Retinal pigment epithelial cell (primary cell): ENCODE results near the gene CSK.

ENCODE experiments used
- DNase-seq: peaks from one replicate; pipeline ENCODE4 v3.0.0-alpha.2; 2010; ENCODE audit warnings: low read depth
- H3K4me3 ChIP-seq: 2 replicates; pipeline ENCODE4 v1.5.1; 2011; ENCODE audit warnings: mild to moderate bottlenecking, low read length, control low read depth, moderate library complexity
- TF ChIP-seq, protein P1 (sequence below): conservative IDR thresholded peaks from 2 replicates; pipeline ENCODE4 v1.5.1; 2011; ENCODE audit warnings: low read depth, low read length, control low read depth, inconsistent platforms

The CSK gene

DNA sequence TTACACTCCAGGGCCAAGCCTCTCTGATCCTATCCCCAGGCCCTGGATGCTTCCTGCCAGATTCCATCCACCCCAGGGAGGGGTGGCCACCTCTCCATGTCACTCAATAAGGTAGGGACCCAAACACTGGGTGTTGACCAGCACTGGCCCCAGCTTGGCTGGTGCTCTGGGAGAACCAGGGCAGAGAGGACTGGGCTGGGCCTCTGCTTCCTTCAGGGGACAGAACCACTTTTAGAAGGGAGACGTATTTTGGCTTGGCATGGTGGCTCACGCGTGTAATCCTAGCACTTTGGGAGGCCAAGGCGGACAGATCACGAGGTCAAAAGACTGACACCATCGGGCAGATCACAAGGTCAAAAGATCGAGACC is 39.9 kb downstream of the CSK start:
- TF ChIP-seq, protein P1, sequence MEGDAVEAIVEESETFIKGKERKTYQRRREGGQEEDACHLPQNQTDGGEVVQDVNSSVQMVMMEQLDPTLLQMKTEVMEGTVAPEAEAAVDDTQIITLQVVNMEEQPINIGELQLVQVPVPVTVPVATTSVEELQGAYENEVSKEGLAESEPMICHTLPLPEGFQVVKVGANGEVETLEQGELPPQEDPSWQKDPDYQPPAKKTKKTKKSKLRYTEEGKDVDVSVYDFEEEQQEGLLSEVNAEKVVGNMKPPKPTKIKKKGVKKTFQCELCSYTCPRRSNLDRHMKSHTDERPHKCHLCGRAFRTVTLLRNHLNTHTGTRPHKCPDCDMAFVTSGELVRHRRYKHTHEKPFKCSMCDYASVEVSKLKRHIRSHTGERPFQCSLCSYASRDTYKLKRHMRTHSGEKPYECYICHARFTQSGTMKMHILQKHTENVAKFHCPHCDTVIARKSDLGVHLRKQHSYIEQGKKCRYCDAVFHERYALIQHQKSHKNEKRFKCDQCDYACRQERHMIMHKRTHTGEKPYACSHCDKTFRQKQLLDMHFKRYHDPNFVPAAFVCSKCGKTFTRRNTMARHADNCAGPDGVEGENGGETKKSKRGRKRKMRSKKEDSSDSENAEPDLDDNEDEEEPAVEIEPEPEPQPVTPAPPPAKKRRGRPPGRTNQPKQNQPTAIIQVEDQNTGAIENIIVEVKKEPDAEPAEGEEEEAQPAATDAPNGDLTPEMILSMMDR = no peak
- DNase-seq = no peak
- H3K4me3 ChIP-seq = no peak overlapping the region

DNA sequence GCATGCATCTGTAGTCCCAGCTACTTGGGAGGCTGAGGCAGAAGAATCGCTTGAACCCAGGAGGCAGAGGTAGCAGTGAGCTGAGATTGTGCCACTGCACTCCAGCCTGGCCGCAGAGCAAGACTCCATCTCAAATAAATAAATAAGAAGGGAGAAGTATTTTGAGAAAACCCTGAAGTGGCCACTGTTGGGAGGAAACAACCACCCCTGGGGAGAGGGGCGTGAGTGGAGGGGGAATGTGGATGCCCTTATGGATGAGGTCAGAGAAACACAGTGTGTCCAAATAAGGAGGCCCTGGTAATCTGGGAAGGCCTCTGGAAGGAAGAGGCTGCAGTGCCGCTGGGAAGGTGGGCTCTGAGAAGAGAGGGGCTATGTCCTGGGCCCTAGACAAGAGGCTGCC is 40.4 kb downstream of the CSK start:
- TF ChIP-seq, protein P1 = no peak
- H3K4me3 ChIP-seq = no peak overlapping the region
- DNase-seq = no peak

- no peak overlapping the region for H3K4me3 ChIP-seq
- TF ChIP-seq, protein P1 = no peak
- no peak for DNase-seq
Measured at GRCh38 chr15:74823324-74823723, 41.4 kb downstream of the CSK start.

- TF ChIP-seq, protein P1 = no peak
- no peak for DNase-seq
- H3K4me3 ChIP-seq = no peak overlapping the region
Measured at GRCh38 chr15:74824976-74825375, 43.1 kb downstream of the CSK start.

GRCh38 chr15:74825866-74826265 is 44.0 kb downstream of the CSK start:
- TF ChIP-seq, protein P1 = no peak
- no peak overlapping the region for H3K4me3 ChIP-seq
- no peak for DNase-seq

- no peak within 1 kb of the TSS for H3K4me3 ChIP-seq
- no peak for DNase-seq
- TF ChIP-seq, protein P1 = no peak
Measured at GRCh38 chr15:74826364-74826819, 44.5 kb downstream of the CSK start, which contains the start of gene CPLX3. Gene CPLX3, plus strand, starts transcription at chr15:74826627. Its CDS starts 77 bp downstream, at chr15:74826704.

- H3K4me3 ChIP-seq = no peak overlapping the region
- DNase-seq = no peak
- TF ChIP-seq, protein P1 = no peak
Measured at GRCh38 chr15:74826921-74827320, 45.0 kb downstream of the CSK start.
